ENCODE measurements around the gene ZNF213. TPM values are rescaled to one million over a fixed set of nuclear protein-coding genes. Genes with fewer than 3 reads are reported as not detected.

The ZNF213 gene
- 8.9 to 13.7 TPM (median 11.8 TPM) in 5 replicates for total RNA-seq (2022; extraction: Qiagen RNA extraction)

GRCh38 chr16:3134338-3135125, at the start of gene ZNF213:
Gene ZNF213 (plus strand): TSS chr16:3135029. CDS start chr16:3137281, 2,252 bp downstream.

GRCh38 chr16:3098459-3099394, 36.1 kb upstream of the ZNF213 start, which contains the start of gene ZSCAN10:
Gene ZSCAN10 (minus strand): TSS chr16:3099294. CDS start chr16:3092937, 6,357 bp downstream.

GRCh38 chr16:3112058-3112880, 22.6 kb upstream of the ZNF213 start, which contains the start of gene ZNF205:
Gene ZNF205 (plus strand): TSS chr16:3112586. CDS start chr16:3113431, 845 bp downstream.

GRCh38 chr16:3187798-3188674, 53.2 kb downstream of the ZNF213 start, which contains the start of gene OR1F1:
Gene OR1F1 (plus strand): TSS chr16:3188204.

Other genes with a start within 250 kb of the ZNF213 start
- gene FLYWCH1, start 223.1 kb upstream of the ZNF213 start, total RNA-seq (2022; extraction: Qiagen RNA extraction): 18.4 to 33.4 TPM (median 28.8 TPM) in 5 replicates
- 0.74 to 2.4 TPM (median 2.2 TPM) in 5 replicates for gene KREMEN2, start 170.8 kb upstream of the ZNF213 start, total RNA-seq (2022; extraction: Qiagen RNA extraction)
- 29.3 to 49.0 TPM (median 45.3 TPM) in 5 replicates for gene PAQR4, start 165.7 kb upstream of the ZNF213 start, total RNA-seq (2022; extraction: Qiagen RNA extraction)
- 58.3 to 101 TPM (median 92.1 TPM) in 5 replicates for gene PKMYT1, start 154.6 kb upstream of the ZNF213 start, total RNA-seq (2022; extraction: Qiagen RNA extraction)
- gene CLDN9, start 122.1 kb upstream of the ZNF213 start, total RNA-seq (2022; extraction: Qiagen RNA extraction): 0.30 to 0.52 TPM (median 0.35 TPM) in 5 replicates
- gene CLDN6, start 116.8 kb upstream of the ZNF213 start, total RNA-seq (2022; extraction: Qiagen RNA extraction): 0.30 to 0.53 TPM (median 0.35 TPM) in 5 replicates
- gene TNFRSF12A, start 114.7 kb upstream of the ZNF213 start, total RNA-seq (2022; extraction: Qiagen RNA extraction): 461 to 723 TPM (median 621 TPM) in 5 replicates
- gene HCFC1R1, start 111.1 kb upstream of the ZNF213 start, total RNA-seq (2022; extraction: Qiagen RNA extraction): 204 to 258 TPM (median 252 TPM) in 5 replicates
- gene THOC6, start 111.0 kb upstream of the ZNF213 start, total RNA-seq (2022; extraction: Qiagen RNA extraction): 24.3 to 39.1 TPM (median 34.7 TPM) in 5 replicates
- gene BICDL2, start 98.1 kb upstream of the ZNF213 start, total RNA-seq (2022; extraction: Qiagen RNA extraction): not detected in 5 replicates
- 0.52 to 1.0 TPM (median 0.90 TPM) in 5 replicates for gene MMP25, start 88.5 kb upstream of the ZNF213 start, total RNA-seq (2022; extraction: Qiagen RNA extraction)
- 22.4 to 40.0 TPM (median 27.1 TPM) in 5 replicates for gene IL32, start 69.4 kb upstream of the ZNF213 start, total RNA-seq (2022; extraction: Qiagen RNA extraction)
- 0.03 to 0.05 TPM in 2 of 5 replicates, not detected in the others for gene ZSCAN10, start 35.7 kb upstream of the ZNF213 start, total RNA-seq (2022; extraction: Qiagen RNA extraction)
- 10.8 to 15.5 TPM (median 14.6 TPM) in 5 replicates for gene ZNF205, start 22.4 kb upstream of the ZNF213 start, total RNA-seq (2022; extraction: Qiagen RNA extraction)
- gene OR1F1, start 53.2 kb downstream of the ZNF213 start, total RNA-seq (2022; extraction: Qiagen RNA extraction): 0.24 to 0.60 TPM (median 0.40 TPM) in 5 replicates
- 7.1 to 8.8 TPM (median 8.0 TPM) in 5 replicates for gene ZNF200, start 100.1 kb downstream of the ZNF213 start, total RNA-seq (2022; extraction: Qiagen RNA extraction)
- not detected in 5 replicates for gene MEFV, start 121.6 kb downstream of the ZNF213 start, total RNA-seq (2022; extraction: Qiagen RNA extraction)
- gene ZNF263, start 148.5 kb downstream of the ZNF213 start, total RNA-seq (2022; extraction: Qiagen RNA extraction): 33.4 to 40.7 TPM (median 35.7 TPM) in 5 replicates
- 1.3 to 1.9 TPM (median 1.6 TPM) in 5 replicates for gene TIGD7, start 170.4 kb downstream of the ZNF213 start, total RNA-seq (2022; extraction: Qiagen RNA extraction)
- gene ZNF75A, start 170.5 kb downstream of the ZNF213 start, total RNA-seq (2022; extraction: Qiagen RNA extraction): 10.0 to 12.8 TPM (median 11.2 TPM) in 5 replicates
- not detected in 5 replicates for gene OR2C1, start 220.9 kb downstream of the ZNF213 start, total RNA-seq (2022; extraction: Qiagen RNA extraction)

Data from A549 treated with CORT108297 at 1 μM for 4 hours (cell line).